Brain pericyte (primary cell): ENCODE data around the gene ACP3.

Experiments used
- DNase-seq: peaks from one replicate; pipeline ENCODE4 v3.0.0-alpha.2; 2012; ENCODE audit warnings: low read depth, low spot score

The ACP3 gene

GRCh38 chr3:132406587-132406986, 89.4 kb downstream of the ACP3 start:
- DNase-seq: no peak

- DNase-seq: no peak
These were observed 89.8 kb downstream of the ACP3 start for GRCh38 chr3:132407025-132407424.
